GM19025 (cell line): Measurements from ENCODE around the gene PPT1.
"Not testable (repeated sequence)": the region's sequence is repeated elsewhere in the genome, so short reads cannot be mapped to it uniquely, and the experiment has no call there.

Experiments used
- ATAC-seq: cut with Tn5 transposase; IDR thresholded peaks from one replicate; pipeline ENCODE4 v1.9.1; 2021; ENCODE audit warnings: mild to moderate bottlenecking, low read depth, moderate library complexity; ENCODE audit not compliant: unreplicated experiment

PPT1 gene

DNA sequence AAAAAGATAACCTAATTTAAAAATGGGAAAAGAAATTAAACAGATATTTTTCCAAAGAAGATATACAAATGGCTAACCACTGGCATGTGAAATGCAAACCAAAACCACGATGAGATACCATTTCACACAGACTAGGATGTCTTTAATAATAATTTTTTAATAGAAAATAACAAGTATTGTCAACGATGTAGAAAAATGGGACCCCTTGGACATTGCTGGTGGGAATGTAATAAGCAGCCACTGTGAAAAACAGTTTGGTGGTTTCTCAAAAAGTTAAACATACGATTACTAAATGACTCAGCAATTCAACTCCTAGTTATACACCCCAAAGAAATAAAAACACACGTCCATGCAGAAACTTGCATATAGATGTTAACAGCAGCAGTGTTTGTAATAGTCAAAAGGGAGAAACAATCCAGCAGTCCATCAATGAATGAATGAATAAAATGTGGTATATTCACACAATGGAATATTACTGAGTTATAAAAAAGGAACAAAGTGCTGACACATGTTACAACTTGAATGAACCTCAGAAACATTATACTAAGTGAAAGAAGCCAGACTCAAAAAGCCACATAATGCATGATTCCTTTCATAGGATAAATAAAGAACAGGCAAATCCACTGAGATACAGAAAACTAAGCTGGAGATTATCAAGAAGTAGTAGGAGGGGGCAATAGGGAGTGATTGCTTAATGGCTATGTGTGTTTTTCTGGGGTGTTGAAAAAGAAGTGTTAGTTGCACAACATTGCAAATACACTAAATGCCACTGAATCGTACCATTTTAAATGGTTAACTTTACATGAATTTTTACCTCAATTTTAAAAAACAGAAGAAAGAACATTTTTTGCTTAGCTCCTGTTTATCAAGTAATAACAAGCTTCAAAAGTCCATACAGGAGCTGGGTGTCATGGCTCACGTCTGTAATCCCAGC is 4.1 kb downstream of the PPT1 start:
- no peak for ATAC-seq

DNA sequence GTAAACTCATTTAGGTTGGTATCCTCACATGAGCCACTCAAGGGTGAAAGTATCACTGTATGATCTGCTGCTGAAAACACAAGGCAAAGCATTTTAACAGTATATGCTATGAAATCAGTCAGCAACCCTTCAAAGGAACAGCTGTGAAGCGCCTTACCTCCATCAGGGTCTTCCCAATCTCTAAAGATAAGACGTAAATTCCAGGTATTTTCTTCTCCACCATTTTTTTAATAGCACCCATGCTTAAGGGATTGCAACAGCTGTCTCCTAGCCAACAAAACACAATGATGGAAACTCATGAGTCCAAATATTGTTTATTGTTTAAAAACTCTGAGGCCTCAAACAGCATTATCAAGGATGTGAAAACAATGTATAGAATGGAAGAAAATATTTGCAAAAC is 4.8 kb downstream of the PPT1 start:
- no peak for ATAC-seq

GRCh38 chr1:40090652-40091355 is 6.2 kb downstream of the PPT1 start:
- ATAC-seq: no peak

DNA sequence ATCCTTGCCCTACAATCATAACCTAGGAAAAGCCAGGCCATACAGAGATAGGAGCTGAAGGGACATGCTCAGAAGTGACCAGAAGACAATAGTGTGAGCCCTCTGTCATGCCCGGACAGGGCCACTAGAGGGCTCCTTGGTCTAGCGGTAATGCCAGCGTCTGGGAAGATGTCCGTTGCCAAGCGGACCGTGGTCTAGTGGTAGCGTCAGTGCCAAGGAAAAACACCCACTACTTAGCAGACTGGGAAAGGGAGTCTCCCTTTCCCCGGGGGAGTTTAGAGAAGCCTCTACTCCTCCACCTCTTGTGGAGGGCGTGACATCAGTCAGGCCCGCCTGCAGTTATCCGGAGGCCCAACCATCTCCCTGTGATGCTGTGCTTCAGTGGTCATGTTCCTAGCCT is 12.3 kb downstream of the PPT1 start:
- not testable (repeated sequence) for ATAC-seq

- no peak for ATAC-seq
Measured at GRCh38 chr1:40081871-40082270, 15.2 kb downstream of the PPT1 start.

DNA sequence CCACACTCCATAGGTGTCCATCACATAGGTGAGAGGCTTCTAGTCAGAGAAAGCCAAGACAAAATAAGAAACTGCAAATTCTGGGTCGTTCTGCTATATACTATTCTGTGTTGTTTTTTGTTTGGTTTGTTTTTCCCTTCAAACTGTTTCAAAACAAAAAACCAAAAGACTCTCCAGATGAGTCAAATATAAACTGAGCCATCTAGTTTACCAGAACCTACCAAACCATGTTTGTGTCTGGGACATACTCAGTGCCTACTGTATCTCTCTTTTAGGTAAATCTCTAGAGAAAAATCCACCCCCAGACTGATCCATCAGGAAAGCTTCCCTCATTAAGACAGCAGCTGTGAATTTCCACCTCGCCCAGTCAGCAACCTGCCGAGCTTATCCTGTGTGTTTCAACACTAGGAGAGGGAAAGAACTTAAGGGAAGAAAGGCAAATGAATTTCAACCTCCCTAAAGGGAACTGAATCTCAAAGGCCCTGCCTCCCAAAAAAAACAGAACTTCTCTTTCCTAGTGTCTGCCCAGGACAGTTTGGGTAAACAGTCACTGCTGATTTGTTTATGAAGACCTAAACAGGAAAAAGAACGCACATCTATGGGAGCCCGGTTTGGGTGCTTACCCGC is 17.2 kb downstream of the PPT1 start:
- ATAC-seq: no peak

DNA sequence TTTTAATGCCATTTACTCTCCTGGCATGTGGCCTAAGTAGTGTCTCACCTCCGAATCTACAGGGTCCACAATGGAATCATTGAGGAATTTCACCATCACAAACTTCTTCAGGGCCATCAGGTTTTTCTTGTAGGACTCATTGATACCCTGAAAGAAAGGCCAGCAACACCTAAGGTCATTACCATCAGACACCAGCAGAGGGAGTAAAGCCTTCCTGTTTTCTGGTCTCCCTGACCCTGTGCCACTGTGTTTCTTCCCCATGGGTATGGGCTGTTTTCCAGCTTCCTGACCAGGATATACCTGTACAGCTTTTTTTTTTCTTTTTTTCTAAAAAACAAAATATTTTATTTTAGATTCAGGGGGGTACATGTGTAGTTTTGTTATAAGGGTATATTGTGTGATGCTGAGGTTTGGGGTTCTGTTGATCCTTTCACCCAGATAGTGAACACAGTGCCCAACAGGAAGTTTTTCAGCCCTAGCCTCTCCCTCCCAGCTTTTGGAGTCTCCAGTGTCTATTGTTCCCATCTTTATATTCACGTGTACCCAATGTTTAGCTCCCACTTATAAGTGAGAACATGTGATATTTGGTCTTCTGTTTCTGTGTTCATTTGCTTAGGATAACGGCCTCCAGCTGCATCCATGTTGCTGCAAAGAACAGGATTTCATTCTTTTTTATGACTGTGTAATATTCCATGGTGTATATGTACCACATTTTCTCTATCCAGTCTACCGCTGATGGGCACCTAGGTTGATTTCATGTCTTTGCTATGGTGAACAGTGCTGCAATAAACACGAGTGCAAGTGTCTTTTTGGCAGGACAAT is 18.3 kb downstream of the PPT1 start:
- ATAC-seq: no peak

DNA sequence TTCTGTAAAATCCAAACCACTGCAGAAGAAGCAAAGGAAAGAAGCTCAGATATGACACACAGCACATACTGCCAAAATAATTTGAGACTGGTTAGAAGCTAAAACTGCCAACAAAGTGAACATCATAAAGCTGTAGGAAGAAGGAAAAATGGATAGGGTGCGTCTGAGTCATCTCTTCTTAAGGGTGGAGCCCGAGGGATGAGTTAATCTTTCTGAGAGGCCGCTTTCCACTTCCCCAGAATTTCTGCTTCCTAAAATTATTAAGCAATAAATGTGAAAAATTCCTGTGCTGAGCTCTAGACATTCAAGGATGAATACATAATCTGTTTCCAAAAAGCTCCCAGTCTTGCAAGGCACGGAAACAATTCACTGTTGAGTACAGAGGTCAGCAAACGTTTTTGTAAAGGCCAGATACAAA is 20.1 kb downstream of the PPT1 start:
- no peak for ATAC-seq

- ATAC-seq: no peak
Measured at GRCh38 chr1:40075266-40075665, 21.8 kb downstream of the PPT1 start.

DNA sequence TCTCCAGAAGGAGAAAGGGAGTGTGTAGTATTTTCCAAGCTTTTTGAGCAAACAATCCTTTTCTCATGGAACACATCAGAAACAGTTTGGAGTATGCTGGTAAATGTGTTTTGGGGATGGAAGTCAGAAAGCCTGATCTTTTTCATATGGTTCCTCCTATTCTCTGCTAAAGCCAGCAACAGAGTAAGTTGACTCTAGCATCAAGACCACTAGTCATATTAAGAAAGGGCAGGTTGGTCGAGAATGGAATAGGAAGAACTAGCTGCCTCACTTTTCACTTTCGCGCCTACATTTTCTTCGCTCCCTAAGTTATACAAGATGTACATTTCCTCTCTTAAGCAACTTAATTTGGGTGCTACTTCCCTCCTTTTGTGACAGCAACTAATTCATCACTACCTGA is 24.0 kb downstream of the PPT1 start:
- ATAC-seq: no peak

DNA sequence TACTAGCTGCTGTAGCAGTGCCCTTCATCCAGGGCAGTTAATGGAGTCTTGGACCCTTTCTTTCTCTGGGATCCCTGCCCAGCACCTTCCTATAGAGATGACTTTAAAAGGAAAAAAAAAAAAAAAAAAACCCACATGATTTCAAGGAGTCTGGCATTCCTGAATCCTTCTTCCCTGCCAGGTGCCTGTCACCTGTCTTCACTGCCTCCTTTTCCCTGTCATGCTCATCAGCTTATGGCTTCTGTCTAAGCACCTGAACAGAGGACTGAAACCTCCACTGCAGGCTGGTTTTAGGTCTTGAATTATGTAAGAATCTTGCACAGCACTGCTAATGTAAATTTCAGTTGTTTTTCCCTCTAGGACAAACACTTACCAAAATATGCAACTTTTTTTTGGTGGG is 24.9 kb downstream of the PPT1 start:
- no peak for ATAC-seq

DNA sequence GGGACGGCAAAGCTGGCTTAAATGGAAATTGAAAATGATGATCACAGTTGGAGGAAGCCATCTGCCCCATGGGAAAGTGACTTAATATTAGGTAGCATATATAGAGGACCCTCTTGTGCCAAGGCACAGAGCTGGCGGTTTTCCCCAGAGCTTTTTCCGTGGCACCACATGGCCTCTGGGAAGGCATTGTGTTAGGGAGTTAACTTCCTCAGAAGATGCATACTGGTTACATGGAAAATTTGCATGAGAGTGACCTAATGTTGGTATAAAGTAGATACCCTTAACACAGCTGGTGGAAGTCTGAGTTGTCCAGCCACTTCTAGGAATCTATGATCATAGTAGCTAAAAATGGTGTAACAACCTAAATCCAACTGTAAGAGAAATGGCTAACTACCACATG is 29.2 kb downstream of the PPT1 start:
- no peak for ATAC-seq

GRCh38 chr1:40067023-40067422 is 30.0 kb downstream of the PPT1 start:
- ATAC-seq: no peak

- ATAC-seq: peak; percentile 69
Measured at GRCh38 chr1:40064797-40065499, 32.1 kb downstream of the PPT1 start.

DNA sequence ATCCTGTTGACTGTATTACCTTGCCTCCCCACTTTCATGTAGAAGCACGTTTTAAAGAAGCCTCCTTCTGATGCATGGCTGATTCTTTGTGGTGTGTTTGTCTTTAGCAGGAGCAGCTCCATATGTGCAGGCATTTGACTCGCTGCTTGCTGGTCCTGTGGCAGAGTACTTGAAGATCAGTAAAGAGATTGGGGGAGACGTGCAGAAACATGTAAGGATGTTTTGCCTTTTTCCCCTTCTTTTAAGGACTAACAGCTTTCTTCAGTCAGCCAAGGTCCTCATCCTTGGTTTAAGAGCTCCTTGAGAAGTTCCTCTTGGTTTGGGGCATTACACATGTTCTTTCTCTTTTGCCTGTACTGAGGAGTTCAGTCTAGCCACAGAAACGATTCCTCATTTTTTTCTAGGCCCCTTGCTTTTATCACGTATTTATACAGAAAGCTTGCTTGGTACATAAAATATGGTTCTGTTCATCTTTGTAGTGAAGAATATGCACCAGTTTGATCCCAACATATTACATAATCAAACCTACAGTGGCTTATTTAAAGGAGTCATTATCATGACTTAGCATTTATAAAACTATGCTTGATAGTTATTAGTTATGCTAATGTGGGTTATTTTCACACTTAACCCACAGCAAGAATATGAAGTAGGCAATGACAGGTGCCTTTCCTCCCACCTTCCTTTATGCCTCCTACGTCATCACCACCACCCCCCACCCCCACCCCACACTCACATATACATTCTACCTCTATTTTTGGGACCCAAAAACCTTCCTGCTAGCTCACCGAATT is 36.9 kb downstream of the PPT1 start:
- no peak for ATAC-seq

DNA sequence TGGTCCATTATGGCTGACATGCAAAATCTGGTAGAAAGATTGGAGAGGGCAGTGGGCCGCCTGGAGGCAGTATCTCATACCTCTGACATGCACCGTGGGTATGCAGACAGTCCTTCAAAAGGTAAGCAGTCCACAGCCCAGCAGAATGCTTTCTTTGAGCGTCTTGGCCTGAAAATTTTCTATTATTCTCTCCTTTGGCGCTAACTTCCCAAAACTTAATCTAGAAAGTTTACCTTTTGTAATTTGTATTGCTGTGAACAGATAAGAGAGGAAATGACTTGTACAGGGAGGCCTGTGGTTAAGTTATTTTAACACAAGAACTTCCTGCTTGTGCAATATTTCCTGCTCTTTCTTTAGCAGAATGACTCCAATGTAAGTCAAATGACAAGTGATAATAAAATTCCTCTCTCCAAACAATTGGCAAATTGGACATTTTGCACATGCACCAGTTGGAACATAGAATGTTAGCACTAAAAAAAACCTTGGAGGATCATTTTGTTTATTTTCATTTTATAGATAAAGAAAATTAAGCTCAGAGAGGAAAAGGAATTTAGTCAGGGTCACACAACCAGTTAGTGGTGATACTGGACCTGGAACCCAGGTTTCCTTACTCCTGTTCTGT is 37.6 kb downstream of the PPT1 start:
- ATAC-seq: no peak

GRCh38 chr1:40058453-40059337 is 38.4 kb downstream of the PPT1 start:
- ATAC-seq: no peak

DNA sequence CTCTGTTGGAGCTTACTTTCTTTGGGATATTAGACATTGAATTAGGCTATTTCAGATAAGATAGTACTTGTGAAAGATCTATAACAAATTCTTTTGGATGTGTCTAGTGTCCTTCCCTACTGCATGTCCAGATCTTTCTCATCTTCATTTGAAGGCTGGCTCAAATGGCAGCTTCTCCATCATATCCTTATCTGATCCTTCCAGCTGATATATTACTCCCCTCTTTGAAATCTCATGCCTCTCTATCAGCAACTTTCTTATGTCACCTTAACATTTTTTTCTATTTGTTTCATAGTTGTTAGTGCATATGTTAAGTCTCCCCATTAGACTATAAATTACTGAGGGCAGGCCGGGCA is 39.0 kb downstream of the PPT1 start:
- no peak for ATAC-seq
